PFSK-1 (cell line): ENCODE measurements around the gene PXDN.
A peak's percentile ranks its signal among the peaks of the same experiment; 100 is the strongest.

Source experiments
- FOXP2 ChIP-seq: optimal IDR thresholded peaks from 2 replicates; pipeline ENCODE3; 2011; ENCODE audit warnings: borderline replicate concordance, control low read depth, inconsistent platforms; ENCODE audit not compliant: insufficient read depth; ENCODE audit errors: extremely low read length, extremely low read depth
- POLR2AphosphoS5 ChIP-seq: IDR thresholded peaks from 2 replicates; pipeline ENCODE4 v1.6.1; 2012; ENCODE audit warnings: low read depth, mild to moderate bottlenecking, control low read depth, low read length, moderate library complexity
- REST ChIP-seq, 2 experiments: IDR thresholded peaks; 2 replicates each; pipeline versions ENCODE4 v1.6.1 to v1.8.0; 2011 to 2012; ENCODE audit warnings: low read depth in 2 of 2, low read length in 2 of 2, control low read depth in 1 of 2, inconsistent platforms in 1 of 2, mild to moderate bottlenecking in 1 of 2, moderate library complexity in 1 of 2; ENCODE audit not compliant: insufficient read depth in 1 of 2
- SIN3A ChIP-seq: IDR thresholded peaks from 2 replicates; pipeline ENCODE4 v1.6.1; 2012; ENCODE audit warnings: mild to moderate bottlenecking, low read length, moderate library complexity, borderline replicate concordance; ENCODE audit not compliant: insufficient read depth
- TAF1 ChIP-seq: IDR thresholded peaks from 2 replicates; pipeline ENCODE4 v1.6.1; 2012; ENCODE audit warnings: low read length, control low read depth, borderline replicate concordance; ENCODE audit not compliant: insufficient read depth

Gene PXDN

GRCh38 chr2:1676913-1677820 is 67.1 kb downstream of the PXDN start:
- TF ChIP-seq FOXP2 (no peak), SIN3A (no peak), POLR2AphosphoS5 (peak; percentile 56), REST (IDR thresholded peaks at IDR 0.05; ENCODE audit: insufficient read depth in 1 of 2, low read depth in 2 of 2, low read length in 2 of 2) (no peak), TAF1 (no peak)

- TF ChIP-seq FOXP2 = no peak
- TF ChIP-seq TAF1 = no peak
- no peak for TF ChIP-seq REST (IDR thresholded peaks at IDR 0.05; ENCODE audit: insufficient read depth in 1 of 2, low read depth in 2 of 2, low read length in 2 of 2)
- no peak for TF ChIP-seq SIN3A
- TF ChIP-seq POLR2AphosphoS5 = no peak
These were observed 68.0 kb downstream of the PXDN start for GRCh38 chr2:1676091-1676912.

- TF ChIP-seq FOXP2 (no peak), POLR2AphosphoS5 (peak; percentile 59; the same call in 1 of the 2 replicates), SIN3A (no peak), REST (IDR thresholded peaks at IDR 0.05; ENCODE audit: insufficient read depth in 1 of 2, low read depth in 2 of 2, low read length in 2 of 2) (no peak)
These were observed 68.7 kb downstream of the PXDN start for GRCh38 chr2:1675633-1676032.

GRCh38 chr2:1674766-1675397 is 69.4 kb downstream of the PXDN start:
- TF ChIP-seq FOXP2 = no peak
- no peak for TF ChIP-seq SIN3A
- TF ChIP-seq TAF1 = no peak
- no peak for TF ChIP-seq POLR2AphosphoS5
- no peak for TF ChIP-seq REST (IDR thresholded peaks at IDR 0.05; ENCODE audit: insufficient read depth in 1 of 2, low read depth in 2 of 2, low read length in 2 of 2)
